ENCODE data around the gene DISP3.
"Not testable (repeated sequence)": the region's sequence is repeated elsewhere in the genome, so short reads cannot be mapped to it uniquely, and the experiment has no call there.

DISP3 gene

GRCh38 chr1:11580049-11580448 is 101.1 kb downstream of the DISP3 start:
- DNase-seq: not testable (repeated sequence)

- no peak for DNase-seq
These were observed 102.6 kb downstream of the DISP3 start for GRCh38 chr1:11581445-11581991.

- DNase-seq: no peak
These were observed 106.4 kb downstream of the DISP3 start for GRCh38 chr1:11585389-11585788.
